KMS-11 (cell line): ENCODE measurements around the gene LRRC43.

Source experiments
- H2AFZ ChIP-seq: fragments of 200-600 bp; sonication (generic); 2 replicates; pipeline ENCODE4 v1.6.1; 2016; ENCODE audit warnings: antibody characterized with exemption, mixed run types, low read depth
- H3K27ac ChIP-seq: fragments of 200-600 bp; sonication (generic); 2 replicates; pipeline ENCODE4 v1.6.1; 2016; ENCODE audit warnings: mild to moderate bottlenecking, mixed run types
- H3K27me3 ChIP-seq: fragments of 200-600 bp; sonication (generic); 2 replicates; pipeline ENCODE4 v1.6.1; 2017; ENCODE audit warnings: mild to moderate bottlenecking, low read depth, mixed run types, moderate library complexity; ENCODE audit not compliant: insufficient read depth
- H3K36me3 ChIP-seq: fragments of 200-600 bp; sonication (generic); 2 replicates; pipeline ENCODE4 v1.6.1; 2017; ENCODE audit warnings: mild to moderate bottlenecking, mixed run types; ENCODE audit not compliant: insufficient read depth
- H3K4me1 ChIP-seq: fragments of 200-600 bp; sonication (generic); 2 replicates; pipeline ENCODE4 v1.6.1; 2016; ENCODE audit warnings: mild to moderate bottlenecking, low read depth, mixed run types; ENCODE audit not compliant: poor library complexity, severe bottlenecking
- H3K4me2 ChIP-seq: fragments of 200-600 bp; sonication (generic); 2 replicates; pipeline ENCODE4 v1.7.0; 2016; ENCODE audit warnings: mild to moderate bottlenecking, mixed run types
- H3K4me3 ChIP-seq: fragments of 200-600 bp; sonication (generic); IDR thresholded peaks from 2 replicates; pipeline ENCODE4 v1.6.1; 2017; ENCODE audit warnings: low read depth, low read length, mixed read lengths; ENCODE audit not compliant: insufficient read depth
- H3K79me2 ChIP-seq: fragments of 200-600 bp; sonication (generic); 2 replicates; pipeline ENCODE4 v1.6.1; 2016; ENCODE audit warnings: low read depth, mixed run types; ENCODE audit not compliant: insufficient read depth
- H3K9ac ChIP-seq: fragments of 200-600 bp; sonication (generic); 2 replicates; pipeline ENCODE4 v1.6.1; 2016; ENCODE audit warnings: mild to moderate bottlenecking, mixed run types
- H4K20me1 ChIP-seq: fragments of 200-600 bp; sonication (generic); 2 replicates; pipeline ENCODE4 v1.6.1; 2016; ENCODE audit warnings: mild to moderate bottlenecking, mixed run types; ENCODE audit not compliant: insufficient read depth
- CTCF ChIP-seq: fragments of 200-600 bp; sonication (generic); conservative IDR thresholded peaks from 2 replicates; pipeline ENCODE4 v1.6.1; 2017; ENCODE audit warnings: low read depth, mild to moderate bottlenecking, antibody characterized with exemption, low read length, moderate library complexity, mixed read lengths

The LRRC43 gene

DNA sequence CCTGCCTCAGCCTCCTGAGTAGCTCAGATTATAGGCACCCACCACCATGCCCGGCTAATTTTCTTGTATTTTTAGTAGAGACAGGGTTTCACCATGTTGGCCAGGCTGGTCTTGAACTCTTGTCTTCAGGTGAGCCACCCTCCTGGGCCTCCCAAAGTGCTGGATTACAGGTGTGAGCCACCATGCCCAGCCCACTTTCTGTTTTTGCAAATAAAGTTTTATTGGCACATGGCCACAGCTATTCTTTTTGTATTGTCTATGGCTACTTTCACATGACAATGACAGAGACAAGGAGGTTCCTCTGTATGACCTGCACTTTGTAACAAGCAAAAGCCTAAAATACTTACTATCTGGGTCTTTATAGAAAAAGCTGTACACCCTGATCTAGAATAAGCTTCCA is 62.6 kb downstream of the LRRC43 start:
- TF ChIP-seq CTCF, result no peak
- H3K79me2 ChIP-seq, result no peaks in the 10 kb centered on the region
- no peak overlapping the region for H3K9ac ChIP-seq
- H4K20me1 ChIP-seq, result no peaks in the 10 kb centered on the region
- no peak overlapping the region for H3K4me2 ChIP-seq
- no peaks in the 10 kb centered on the region for H3K4me1 ChIP-seq
- H3K27ac ChIP-seq, result no peak overlapping the region
- H2AFZ ChIP-seq, result no peak overlapping the region
- H3K36me3 ChIP-seq, result no peaks in the 10 kb centered on the region
- H3K27me3 ChIP-seq, result no peaks in the 10 kb centered on the region
- no peak overlapping the region for H3K4me3 ChIP-seq

DNA sequence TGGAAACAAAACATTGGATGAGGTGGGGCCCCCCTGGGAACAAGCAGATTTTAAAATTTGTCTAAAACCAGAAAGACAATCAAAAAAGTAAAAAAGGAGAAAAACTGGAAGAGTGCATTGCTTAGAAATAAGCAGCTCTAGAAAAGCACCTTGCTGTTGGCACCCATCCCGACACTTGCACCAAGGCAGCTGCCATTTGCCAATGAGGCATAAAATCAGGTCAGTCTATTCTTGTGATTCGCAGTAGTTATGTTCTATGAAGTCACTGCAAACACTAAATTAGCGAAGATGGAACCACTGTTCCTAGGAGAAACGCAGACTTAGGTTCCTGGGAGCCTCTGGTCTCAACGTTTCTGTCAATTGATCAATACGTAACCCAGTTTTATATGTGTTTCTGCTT is 67.1 kb downstream of the LRRC43 start:
- Histone ChIP-seq H3K4me2 (no peak overlapping the region), H3K4me1 (no peaks in the 10 kb centered on the region), H3K79me2 (no peaks in the 10 kb centered on the region), H3K27ac (no peak overlapping the region), H3K4me3 (no peak overlapping the region), H3K27me3 (no peaks in the 10 kb centered on the region), H3K36me3 (no peaks in the 10 kb centered on the region), H2AFZ (no peak overlapping the region), H4K20me1 (no peaks in the 10 kb centered on the region), H3K9ac (no peak overlapping the region)
- TF ChIP-seq CTCF, result no peak

GRCh38 chr12:122250536-122250935 is 67.6 kb downstream of the LRRC43 start:
- Histone ChIP-seq H4K20me1 (no peaks in the 10 kb centered on the region), H3K4me1 (no peaks in the 10 kb centered on the region), H3K4me2 (no peak overlapping the region), H2AFZ (no peak overlapping the region), H3K27me3 (no peaks in the 10 kb centered on the region), H3K79me2 (no peaks in the 10 kb centered on the region), H3K4me3 (no peak overlapping the region), H3K27ac (no peak overlapping the region), H3K9ac (no peak overlapping the region), H3K36me3 (no peaks in the 10 kb centered on the region)
- TF ChIP-seq CTCF, result no peak
